GM21423 (cell line): ENCODE results near the gene SEC14L5.
"Not testable (repeated sequence)": the region's sequence is repeated elsewhere in the genome, so short reads cannot be mapped to it uniquely, and the experiment has no call there.

Source experiments
- ATAC-seq: cut with Tn5 transposase; IDR thresholded peaks from one replicate; pipeline ENCODE4 v1.9.1; 2021; ENCODE audit warnings: mild to moderate bottlenecking, moderate library complexity; ENCODE audit not compliant: unreplicated experiment

SEC14L5 gene

GRCh38 chr16:4948903-4949766 is 9.0 kb upstream of the SEC14L5 start:
- no peak for ATAC-seq

GRCh38 chr16:4949986-4950385 is 8.1 kb upstream of the SEC14L5 start:
- no peak for ATAC-seq

GRCh38 chr16:4951583-4951982 is 6.5 kb upstream of the SEC14L5 start:
- not testable (repeated sequence) for ATAC-seq

- ATAC-seq = no peak
Observed at GRCh38 chr16:4954714-4955113, 3.4 kb upstream of the SEC14L5 start.

- no peak for ATAC-seq
Observed at GRCh38 chr16:4957420-4957719, 760 bp upstream of the SEC14L5 start.

- ATAC-seq = no peak
Observed at GRCh38 chr16:4958510-4959438, 644 bp downstream of the SEC14L5 start.

GRCh38 chr16:4960579-4960978 is 2.4 kb downstream of the SEC14L5 start:
- ATAC-seq = no peak

- no peak for ATAC-seq
Observed at GRCh38 chr16:4962716-4963115, 4.6 kb downstream of the SEC14L5 start.

- not testable (repeated sequence) for ATAC-seq
Observed at GRCh38 chr16:4963527-4963926, 5.4 kb downstream of the SEC14L5 start.

GRCh38 chr16:4966736-4967453 is 8.8 kb downstream of the SEC14L5 start:
- no peak for ATAC-seq

GRCh38 chr16:4968278-4968677 is 10.1 kb downstream of the SEC14L5 start:
- not testable (repeated sequence) for ATAC-seq

GRCh38 chr16:4968879-4969483 is 10.9 kb downstream of the SEC14L5 start:
- no peak for ATAC-seq

GRCh38 chr16:4970010-4970409 is 11.9 kb downstream of the SEC14L5 start:
- ATAC-seq = no peak

- no peak for ATAC-seq
Observed at GRCh38 chr16:4972938-4973587, 14.9 kb downstream of the SEC14L5 start.

- ATAC-seq = peak; percentile 93
Observed at GRCh38 chr16:4976079-4976478, 17.9 kb downstream of the SEC14L5 start.

- no peak for ATAC-seq
Observed at GRCh38 chr16:4976611-4977145, 18.5 kb downstream of the SEC14L5 start.

GRCh38 chr16:4979164-4979563 is 21.0 kb downstream of the SEC14L5 start:
- no peak for ATAC-seq

- ATAC-seq = no peak
Observed at GRCh38 chr16:4979736-4980660, 21.9 kb downstream of the SEC14L5 start.

GRCh38 chr16:4980691-4981090 is 22.6 kb downstream of the SEC14L5 start:
- ATAC-seq = no peak
